AG04449 (cell line): ENCODE measurements around the gene STAG1.
"Not testable (repeated sequence)": the region's sequence is repeated elsewhere in the genome, so short reads cannot be mapped to it uniquely, and the experiment has no call there.

ENCODE experiments used
- CTCF ChIA-PET: fragments of 350-600 bp; formaldehyde crosslinking; extraction: SDS; loops from one replicate; lab custom pipeline; 2021; ENCODE audit warnings: antibody characterized with exemption; lab: Yijun Ruan, JAX
- POLR2A ChIA-PET: fragments of 400-600, 350-600 bp; formaldehyde crosslinking; extraction: SDS; loops from one replicate; lab custom pipeline; 2020; ENCODE audit warnings: antibody characterized with exemption, inconsistent platforms; lab: Yijun Ruan, JAX
- DNase-seq: peaks from one replicate; pipeline ENCODE4 v3.0.0-alpha.2; 2010; ENCODE audit warnings: low read depth, low spot score
- H3K4me3 ChIP-seq: 2 replicates; pipeline ENCODE4 v1.5.1; 2011; ENCODE audit warnings: low read depth, mild to moderate bottlenecking, control low read depth, low read length
- CTCF ChIP-seq: IDR thresholded peaks from one replicate; pipeline ENCODE4 v1.5.1; 2011; ENCODE audit warnings: mild to moderate bottlenecking, moderate library complexity, low read length, control low read depth, inconsistent platforms; ENCODE audit not compliant: insufficient read depth; ENCODE audit errors: missing control alignments

Gene STAG1

GRCh38 chr3:136644212-136644611 lies 108.0 kb downstream of the STAG1 start:
- DNase-seq = no peak
- POLR2A ChIA-PET = no interaction called here
- TF ChIP-seq CTCF = no peak
- CTCF ChIA-PET = no interaction called here
- no peak overlapping the region for H3K4me3 ChIP-seq

GRCh38 chr3:136643380-136643779 lies 108.8 kb downstream of the STAG1 start:
- H3K4me3 ChIP-seq, CTCF ChIA-PET, POLR2A ChIA-PET, DNase-seq: not testable (repeated sequence)

GRCh38 chr3:136642711-136643110 lies 109.5 kb downstream of the STAG1 start:
- H3K4me3 ChIP-seq = no peak overlapping the region
- CTCF ChIA-PET = no interaction called here
- DNase-seq = no peak
- POLR2A ChIA-PET = no interaction called here
- TF ChIP-seq CTCF = no peak

- H3K4me3 ChIP-seq = no peak overlapping the region
- DNase-seq = no peak
- CTCF ChIA-PET = interaction anchor here (1.2 to 1.8 kb wide), 2 partner anchors 14 to 113 kb away, joined by 3 read pairs; partner anchors contain the start of gene STAG1
- POLR2A ChIA-PET = no interaction called here
- no peak for TF ChIP-seq CTCF
These were observed 113.1 kb downstream of the STAG1 start for GRCh38 chr3:136639069-136639468.

GRCh38 chr3:136637176-136637575 lies 115.0 kb downstream of the STAG1 start:
- POLR2A ChIA-PET = no interaction called here
- H3K4me3 ChIP-seq = no peak overlapping the region
- DNase-seq = no peak
- CTCF ChIA-PET = interaction anchor here (1.3 kb wide), 1 partner anchor 246 kb away, joined by 3 read pairs; no protein-coding TSS in a partner anchor
- no peak for TF ChIP-seq CTCF

- POLR2A ChIA-PET = no interaction called here
- no peak for TF ChIP-seq CTCF
- no peak for DNase-seq
- H3K4me3 ChIP-seq = no peak overlapping the region
- CTCF ChIA-PET = no interaction called here
These were observed 117.4 kb downstream of the STAG1 start for GRCh38 chr3:136634821-136635220.

GRCh38 chr3:136632625-136633081 lies 119.5 kb downstream of the STAG1 start:
- H3K4me3 ChIP-seq = no peak overlapping the region
- DNase-seq = no peak
- ChIA-PET CTCF (no interaction called here), POLR2A (no interaction called here)
- TF ChIP-seq CTCF = no peak
